Endodermal cell (in vitro differentiated cells): ENCODE results near the gene NEU3. TPM values are rescaled to one million over a fixed set of nuclear protein-coding genes. Genes with fewer than 3 reads are reported as not detected.

Experiments used
- DNase-seq: peaks from one replicate; pipeline ENCODE4 v3.0.0-alpha.2; 2017
- H3K27ac ChIP-seq: 2 replicates; pipeline ENCODE4 v1.5.1; 2013; ENCODE audit warnings: mild to moderate bottlenecking, low read depth, low read length, moderate library complexity
- H3K27me3 ChIP-seq: 2 replicates; pipeline ENCODE4 v1.6.1; 2013; ENCODE audit warnings: mild to moderate bottlenecking, low read length, moderate library complexity; ENCODE audit not compliant: insufficient read depth, control insufficient read depth, poor library complexity, severe bottlenecking
- H3K36me3 ChIP-seq: 2 replicates; pipeline ENCODE4 v1.7.0; 2013; ENCODE audit warnings: mild to moderate bottlenecking, low read length, moderate library complexity; ENCODE audit not compliant: control insufficient read depth, insufficient read depth
- H3K4me1 ChIP-seq: one replicate; pipeline ENCODE4 v1.7.0; 2013; ENCODE audit warnings: low read length; ENCODE audit not compliant: control insufficient read depth, insufficient read depth
- H3K4me3 ChIP-seq: 2 replicates; pipeline ENCODE4 v1.5.1; 2013; ENCODE audit warnings: mild to moderate bottlenecking, low read length, moderate library complexity
- H3K9ac ChIP-seq: 2 replicates; pipeline ENCODE4 v1.6.1; 2013; ENCODE audit warnings: mild to moderate bottlenecking, low read length, moderate library complexity; ENCODE audit not compliant: poor library complexity, severe bottlenecking; ENCODE audit errors: extremely low read depth
- H3K9me3 ChIP-seq: 2 replicates; pipeline ENCODE4 v1.6.1; 2013; ENCODE audit warnings: mild to moderate bottlenecking, low read length, moderate library complexity; ENCODE audit not compliant: control insufficient read depth
- H3K27ac Mint-ChIP-seq: 2 replicates; pipeline ENCODE4 v1.8.0; 2020; ENCODE audit warnings: mixed read lengths
- H3K27me3 Mint-ChIP-seq: 2 replicates; pipeline ENCODE4 v1.8.0; 2021; ENCODE audit warnings: mild to moderate bottlenecking, mixed read lengths; ENCODE audit not compliant: insufficient read depth
- H3K36me3 Mint-ChIP-seq: 2 replicates; pipeline ENCODE4 v1.8.0; 2020; ENCODE audit warnings: low read depth, mixed read lengths
- H3K4me1 Mint-ChIP-seq: 2 replicates; pipeline ENCODE4 v1.8.0; 2020; ENCODE audit warnings: mixed read lengths
- H3K4me3 Mint-ChIP-seq: 2 replicates; pipeline ENCODE4 v1.8.0; 2020; ENCODE audit warnings: mild to moderate bottlenecking, moderate library complexity, mixed read lengths
- H3K9me3 Mint-ChIP-seq: 2 replicates; pipeline ENCODE4 v1.8.0; 2020; ENCODE audit warnings: mild to moderate bottlenecking, mixed read lengths
- WGBS, 2 experiments: methylation state at CpG; one replicate each; pipeline versions ENCODE4 v1.1.5 to v1.1.7; 2013; ENCODE audit warnings: missing lambda C conversion rate in 2 of 2, mixed read lengths in 1 of 2; ENCODE audit not compliant: insufficient coverage in 1 of 2, insufficient read length in 1 of 2; 5-methylcytosine and 5-hydroxymethylcytosine counted together
- total RNA-seq, 2 donors: library from RNA; stranded (reverse); fragmentation: NEBNext Ultra II Directional in 1 of 2; extraction: Animal tissue kit (Norgen Biotek cat#: 25700) in 1 of 2; gene quantifications; 2 replicates in 1 of 2; 3 replicates in 1 of 2; pipeline ENCODE4 v1.2.1, GENCODE V29; 2021
- TF ChIP-seq, protein P1 (sequence below): fragments of 200-600 bp; sonication (generic); conservative IDR thresholded peaks from 2 replicates; pipeline ENCODE4 v1.5.0; 2021; ENCODE audit warnings: antibody characterized with exemption, mild to moderate bottlenecking

Gene NEU3
- total RNA-seq, 2 donors from 2014 or later = 9.1 to 10.8 TPM

DNA sequence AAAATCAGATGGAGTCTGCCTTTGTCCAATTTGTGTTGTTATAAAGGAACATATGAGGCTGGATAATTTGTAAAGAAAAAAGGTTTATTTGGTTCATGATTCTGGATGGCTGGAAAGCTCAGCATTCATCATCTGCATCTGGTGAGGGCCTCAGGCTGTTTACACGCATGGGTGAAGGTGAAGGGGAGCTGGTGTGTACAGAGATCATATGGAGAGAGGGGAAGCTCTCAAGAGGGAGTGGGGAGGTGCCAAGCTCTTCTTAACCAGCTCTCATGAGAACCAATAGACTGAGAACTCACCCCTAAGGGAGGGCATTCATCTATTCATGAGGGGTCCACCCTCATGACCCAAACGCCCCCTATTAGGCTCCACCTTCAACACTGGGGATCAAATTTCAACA, 40.0 kb downstream of the NEU3 start:
- no peaks in the 10 kb centered on the region for H3K36me3 ChIP-seq
- TF ChIP-seq, protein P1, sequence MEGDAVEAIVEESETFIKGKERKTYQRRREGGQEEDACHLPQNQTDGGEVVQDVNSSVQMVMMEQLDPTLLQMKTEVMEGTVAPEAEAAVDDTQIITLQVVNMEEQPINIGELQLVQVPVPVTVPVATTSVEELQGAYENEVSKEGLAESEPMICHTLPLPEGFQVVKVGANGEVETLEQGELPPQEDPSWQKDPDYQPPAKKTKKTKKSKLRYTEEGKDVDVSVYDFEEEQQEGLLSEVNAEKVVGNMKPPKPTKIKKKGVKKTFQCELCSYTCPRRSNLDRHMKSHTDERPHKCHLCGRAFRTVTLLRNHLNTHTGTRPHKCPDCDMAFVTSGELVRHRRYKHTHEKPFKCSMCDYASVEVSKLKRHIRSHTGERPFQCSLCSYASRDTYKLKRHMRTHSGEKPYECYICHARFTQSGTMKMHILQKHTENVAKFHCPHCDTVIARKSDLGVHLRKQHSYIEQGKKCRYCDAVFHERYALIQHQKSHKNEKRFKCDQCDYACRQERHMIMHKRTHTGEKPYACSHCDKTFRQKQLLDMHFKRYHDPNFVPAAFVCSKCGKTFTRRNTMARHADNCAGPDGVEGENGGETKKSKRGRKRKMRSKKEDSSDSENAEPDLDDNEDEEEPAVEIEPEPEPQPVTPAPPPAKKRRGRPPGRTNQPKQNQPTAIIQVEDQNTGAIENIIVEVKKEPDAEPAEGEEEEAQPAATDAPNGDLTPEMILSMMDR = no peak
- Mint-ChIP-seq H3K36me3 (no peaks in the 10 kb centered on the region), H3K4me3 (no peak overlapping the region), H3K4me1 (no peaks in the 10 kb centered on the region), H3K27me3 (peaks cover 17% of the 10 kb centered on the region), H3K9me3 (no peaks in the 10 kb centered on the region), H3K27ac (no peak overlapping the region)
- no peak for DNase-seq
- no peak overlapping the region for H3K9ac ChIP-seq
- no peaks in the 10 kb centered on the region for H3K4me1 ChIP-seq
- no peak overlapping the region for H3K4me3 ChIP-seq
- 14 to 47% methylated on average over 1 to 2 of the region's 2 CpGs for WGBS, 2 experiments
- H3K9me3 ChIP-seq = no peaks in the 10 kb centered on the region
- H3K27ac ChIP-seq = no peak overlapping the region
- peaks cover 18% of the 10 kb centered on the region for H3K27me3 ChIP-seq

DNA sequence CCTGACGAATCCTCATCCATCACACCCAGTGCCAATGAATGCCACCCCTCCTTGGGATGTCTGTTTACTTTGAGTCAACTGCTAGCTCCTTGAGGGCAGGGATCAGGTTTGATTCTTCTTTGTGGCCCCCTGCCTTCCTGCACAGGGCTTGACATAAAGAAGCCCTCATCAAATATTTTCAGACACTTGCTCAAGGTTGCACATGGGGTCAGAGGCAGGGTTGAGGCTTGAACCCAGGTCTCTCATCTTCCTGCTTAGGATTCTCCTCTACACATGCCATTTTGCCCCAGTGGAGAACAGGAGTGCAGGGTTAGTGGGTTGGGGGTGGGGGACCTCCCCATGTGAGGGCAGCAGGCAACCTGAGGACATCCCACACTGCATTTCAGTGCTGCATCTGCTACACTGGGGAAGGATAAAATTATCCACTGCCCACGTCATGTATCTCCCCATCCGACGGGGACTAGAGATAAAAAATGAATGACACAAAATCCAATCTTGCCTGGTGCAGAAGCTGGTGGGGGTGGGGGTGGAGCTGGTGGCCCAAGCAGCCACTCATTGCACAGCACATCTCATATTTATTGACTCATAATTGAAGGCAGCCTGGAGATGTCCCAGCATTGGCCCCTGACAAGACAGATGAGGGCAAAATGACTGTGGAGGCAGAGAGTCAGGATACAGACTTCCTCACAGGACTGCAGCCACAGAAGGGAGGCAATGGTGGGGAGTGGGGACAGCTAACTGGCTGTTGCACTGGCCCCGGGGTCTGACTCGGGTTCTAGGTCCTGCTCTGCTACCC, 41.3 kb downstream of the NEU3 start:
- no peak overlapping the region for H3K4me3 Mint-ChIP-seq
- H3K27ac Mint-ChIP-seq = no peak overlapping the region
- DNase-seq = peak; percentile 20
- no peaks in the 10 kb centered on the region for H3K9me3 Mint-ChIP-seq
- H3K4me1 Mint-ChIP-seq = no peaks in the 10 kb centered on the region
- no peaks in the 10 kb centered on the region for H3K36me3 Mint-ChIP-seq
- H3K27me3 Mint-ChIP-seq = peaks cover 17% of the 10 kb centered on the region
- Histone ChIP-seq H3K9ac (no peak overlapping the region), H3K36me3 (no peaks in the 10 kb centered on the region), H3K27ac (no peak overlapping the region), H3K27me3 (peaks cover 18% of the 10 kb centered on the region), H3K4me3 (no peak overlapping the region), H3K9me3 (no peaks in the 10 kb centered on the region), H3K4me1 (no peaks in the 10 kb centered on the region)
- 82 to 90% methylated on average over 3 to 6 of the region's 6 CpGs for WGBS, 2 experiments
- TF ChIP-seq, protein P1 = no peak

DNA sequence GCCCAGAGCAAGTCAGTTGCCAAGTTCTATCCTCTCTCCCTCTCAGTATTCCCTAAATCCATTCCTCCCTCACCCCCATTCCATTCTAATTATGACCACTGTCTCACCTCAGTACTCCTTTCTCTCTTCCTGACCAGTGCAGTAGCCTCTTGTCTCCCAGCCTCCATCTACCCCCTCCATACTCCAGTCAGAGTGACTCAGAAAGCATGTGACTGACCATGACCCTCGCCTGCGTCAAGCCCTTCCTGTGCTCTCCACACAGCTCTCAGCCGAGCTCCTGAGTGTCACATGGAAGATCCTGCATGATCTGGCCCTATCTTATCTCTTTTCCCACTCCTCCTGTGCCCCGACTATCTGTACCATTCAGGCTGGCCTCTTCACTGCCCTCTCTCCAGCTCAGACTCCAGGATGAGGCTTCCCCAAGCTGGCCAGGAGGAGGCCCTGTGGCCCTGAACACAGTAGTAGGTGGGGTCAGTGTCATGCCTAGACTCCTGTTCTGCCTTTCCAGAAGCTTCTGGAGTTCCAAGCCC, 42.6 kb downstream of the NEU3 start:
- H3K9me3 ChIP-seq = no peaks in the 10 kb centered on the region
- H3K27ac ChIP-seq = no peak overlapping the region
- Mint-ChIP-seq H3K27ac (no peak overlapping the region), H3K36me3 (no peaks in the 10 kb centered on the region), H3K9me3 (no peaks in the 10 kb centered on the region), H3K4me1 (no peaks in the 10 kb centered on the region), H3K27me3 (peaks cover 17% of the 10 kb centered on the region), H3K4me3 (no peak overlapping the region)
- H3K4me1 ChIP-seq = no peaks in the 10 kb centered on the region
- DNase-seq = no peak
- H3K9ac ChIP-seq = no peak overlapping the region
- 85 to 90% methylated on average over 4 of the region's 4 CpGs for WGBS, 2 experiments
- no peak overlapping the region for H3K4me3 ChIP-seq
- TF ChIP-seq, protein P1 = no peak
- no peaks in the 10 kb centered on the region for H3K36me3 ChIP-seq
- peaks cover 18% of the 10 kb centered on the region for H3K27me3 ChIP-seq
